Measurements from ENCODE around the gene HECW1.

DNA sequence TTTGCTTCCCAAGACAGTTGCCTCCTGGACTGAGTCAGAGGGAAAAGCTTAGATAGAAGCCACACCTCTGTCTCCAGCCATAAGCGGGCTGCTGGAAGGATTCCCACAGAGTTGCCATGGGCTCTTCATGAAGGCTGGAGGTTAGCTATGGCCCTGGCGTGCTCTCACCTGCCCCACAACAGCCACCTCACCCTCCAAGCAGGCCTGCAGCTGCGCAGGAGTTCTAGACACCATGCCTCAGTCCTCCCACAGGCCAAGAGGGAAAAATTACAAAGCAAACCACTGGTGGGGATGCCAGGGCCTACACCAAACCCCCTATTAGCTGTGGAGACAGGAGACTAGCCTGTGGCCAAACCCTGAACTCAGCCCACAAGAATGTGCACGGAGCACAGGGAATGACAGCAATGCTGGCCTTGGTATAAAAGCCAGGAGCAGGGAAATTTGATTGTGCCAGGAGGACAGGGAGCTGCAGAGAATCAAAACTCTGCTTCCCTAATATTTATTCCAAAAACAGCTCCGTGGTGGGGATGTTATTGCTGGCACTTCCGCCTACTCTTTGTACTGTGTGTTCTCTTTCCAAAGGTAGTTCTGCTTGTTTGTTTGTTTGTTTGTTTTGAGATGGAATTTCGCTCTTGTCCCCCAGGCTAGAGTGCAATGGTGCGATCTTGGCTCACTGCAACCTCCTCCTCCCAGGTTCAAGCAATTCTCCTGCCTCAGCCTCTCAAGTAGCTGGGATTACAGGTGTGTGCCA is 410.1 kb downstream of the HECW1 start:
- TF ChIP-seq, protein P1, sequence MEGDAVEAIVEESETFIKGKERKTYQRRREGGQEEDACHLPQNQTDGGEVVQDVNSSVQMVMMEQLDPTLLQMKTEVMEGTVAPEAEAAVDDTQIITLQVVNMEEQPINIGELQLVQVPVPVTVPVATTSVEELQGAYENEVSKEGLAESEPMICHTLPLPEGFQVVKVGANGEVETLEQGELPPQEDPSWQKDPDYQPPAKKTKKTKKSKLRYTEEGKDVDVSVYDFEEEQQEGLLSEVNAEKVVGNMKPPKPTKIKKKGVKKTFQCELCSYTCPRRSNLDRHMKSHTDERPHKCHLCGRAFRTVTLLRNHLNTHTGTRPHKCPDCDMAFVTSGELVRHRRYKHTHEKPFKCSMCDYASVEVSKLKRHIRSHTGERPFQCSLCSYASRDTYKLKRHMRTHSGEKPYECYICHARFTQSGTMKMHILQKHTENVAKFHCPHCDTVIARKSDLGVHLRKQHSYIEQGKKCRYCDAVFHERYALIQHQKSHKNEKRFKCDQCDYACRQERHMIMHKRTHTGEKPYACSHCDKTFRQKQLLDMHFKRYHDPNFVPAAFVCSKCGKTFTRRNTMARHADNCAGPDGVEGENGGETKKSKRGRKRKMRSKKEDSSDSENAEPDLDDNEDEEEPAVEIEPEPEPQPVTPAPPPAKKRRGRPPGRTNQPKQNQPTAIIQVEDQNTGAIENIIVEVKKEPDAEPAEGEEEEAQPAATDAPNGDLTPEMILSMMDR (IDR thresholded peaks at IDR 0.05): no peak
- no peak for TF ChIP-seq EZH2 (IDR thresholded peaks at IDR 0.05)

All from neural progenitor cell (in vitro differentiated cells).